ENCODE data around the gene NUAK1.

GRCh38 chr12:106109168-106109910 lies 29.4 kb downstream of the NUAK1 start:
- no peak for TF ChIP-seq ZNF8 (CRISPR knock-in tag; IDR thresholded peaks at IDR 0.05)
- no peak for TF ChIP-seq GLIS3 (CRISPR knock-in tag; IDR thresholded peaks at IDR 0.05)
- TF ChIP-seq BACH2 (CRISPR knock-in tag; IDR thresholded peaks at IDR 0.05; ENCODE audit: borderline replicate concordance), result no peak
- no peak for TF ChIP-seq ISL1 (CRISPR knock-in tag; IDR thresholded peaks at IDR 0.05)
- TF ChIP-seq TCF4 (CRISPR knock-in tag; IDR thresholded peaks at IDR 0.05; ENCODE audit: borderline replicate concordance), result no peak
- no peak for TF ChIP-seq PATZ1 (CRISPR knock-in tag; IDR thresholded peaks at IDR 0.05; ENCODE audit: borderline replicate concordance)
- no peak for TF ChIP-seq RARB (CRISPR knock-in tag; IDR thresholded peaks at IDR 0.05)
- no peak for TF ChIP-seq ARNTL (CRISPR knock-in tag; IDR thresholded peaks at IDR 0.05; ENCODE audit: borderline replicate concordance, low read depth)

Data from SK-N-SH treated with all-trans-retinoic acid at 6 μM for 48 hours (cell line).